Epithelial cell of proximal tubule (primary cell): ENCODE results near the gene CDK13. TPM values are rescaled to one million over a fixed set of nuclear protein-coding genes. Genes with fewer than 3 reads are reported as not detected.

Source experiments
- DNase-seq: peaks from one replicate; pipeline ENCODE4 v3.0.0-alpha.2; 2011; ENCODE audit warnings: low read depth
- H3K4me3 ChIP-seq: 2 replicates; pipeline ENCODE4 v1.5.1; 2011; ENCODE audit warnings: low read depth, mild to moderate bottlenecking, low read length
- CTCF ChIP-seq: conservative IDR thresholded peaks from 2 replicates; pipeline ENCODE4 v1.5.1; 2012; ENCODE audit warnings: low read depth, mild to moderate bottlenecking, low read length
- total RNA-seq: library from RNA; depleted of rRNA; stranded (reverse); fragments of >200 nt; gene quantifications from 2 replicates; pipeline ENCODE4 v1.2.3, GENCODE V29; 2015

Gene CDK13
- total RNA-seq, 1 donor from 2014 or later, result 41.1 TPM

GRCh38 chr7:40058636-40059035 is 108.6 kb downstream of the CDK13 start:
- DNase-seq, result no peak
- no peak overlapping the region for H3K4me3 ChIP-seq
- TF ChIP-seq CTCF, result no peak

- no peak for TF ChIP-seq CTCF
- no peak for DNase-seq
- no peak overlapping the region for H3K4me3 ChIP-seq
These were observed 109.0 kb downstream of the CDK13 start for GRCh38 chr7:40059057-40059456.

GRCh38 chr7:40072268-40072667 is 122.2 kb downstream of the CDK13 start:
- DNase-seq, result no peak
- no peak for TF ChIP-seq CTCF
- no peak overlapping the region for H3K4me3 ChIP-seq

GRCh38 chr7:40073239-40073638 is 123.2 kb downstream of the CDK13 start:
- no peak overlapping the region for H3K4me3 ChIP-seq
- no peak for DNase-seq
- TF ChIP-seq CTCF, result no peak

GRCh38 chr7:40077849-40078248 is 127.8 kb downstream of the CDK13 start:
- DNase-seq, result no peak
- no peak overlapping the region for H3K4me3 ChIP-seq
- TF ChIP-seq CTCF, result no peak

GRCh38 chr7:40092182-40092581 is 142.1 kb downstream of the CDK13 start:
- TF ChIP-seq CTCF, result no peak
- DNase-seq, result no peak
- H3K4me3 ChIP-seq, result no peak overlapping the region

- TF ChIP-seq CTCF, result no peak
- no peak for DNase-seq
- H3K4me3 ChIP-seq, result no peak overlapping the region
These were observed 143.7 kb downstream of the CDK13 start for GRCh38 chr7:40093631-40094350.
